HepG2 (cell line): Measurements from ENCODE around the gene SDC4. TPM values are rescaled to one million over a fixed set of nuclear protein-coding genes. Genes with fewer than 3 reads are reported as not detected.
A peak's percentile ranks its signal among the peaks of the same experiment; 100 is the strongest.

Experiments used
- BRF2 ChIP-seq: sonication (generic); formaldehyde crosslinking; IDR thresholded peaks from 2 replicates; pipeline ENCODE4 v1.8.1; 2022; ENCODE audit warnings: mild to moderate bottlenecking, missing genetic modification reagents
- CHCHD3 ChIP-seq: sonication (generic); formaldehyde crosslinking; IDR thresholded peaks from 2 replicates; pipeline ENCODE4 v1.8.0; 2022; ENCODE audit warnings: mild to moderate bottlenecking, missing genetic modification reagents, moderate library complexity
- DNMT1 ChIP-seq: sonication (generic); formaldehyde crosslinking; IDR thresholded peaks from 2 replicates; pipeline ENCODE4 v1.5.1; 2020; ENCODE audit warnings: mild to moderate bottlenecking, missing genetic modification reagents
- DZIP1 ChIP-seq: sonication (generic); formaldehyde crosslinking; IDR thresholded peaks from 2 replicates; pipeline ENCODE4 v1.5.0; 2020; ENCODE audit warnings: mild to moderate bottlenecking, missing genetic modification reagents
- EEA1 ChIP-seq: sonication (generic); formaldehyde crosslinking; IDR thresholded peaks from 2 replicates; pipeline ENCODE4 v1.5.1; 2020; ENCODE audit warnings: mild to moderate bottlenecking, missing genetic modification reagents, borderline replicate concordance
- ETV6 ChIP-seq: sonication (generic); formaldehyde crosslinking; conservative IDR thresholded peaks from 2 replicates; pipeline ENCODE4 v1.4.0; 2020; ENCODE audit warnings: missing genetic modification reagents
- GZF1 ChIP-seq: sonication (generic); formaldehyde crosslinking; IDR thresholded peaks from 2 replicates; pipeline ENCODE4 v1.5.1; 2020; ENCODE audit warnings: mild to moderate bottlenecking, missing genetic modification reagents
- HOXA7 ChIP-seq: sonication (generic); formaldehyde crosslinking; IDR thresholded peaks from 2 replicates; pipeline ENCODE4 v1.8.1; 2022; ENCODE audit warnings: mild to moderate bottlenecking, missing genetic modification reagents, moderate library complexity
- MTERF4 ChIP-seq: sonication (generic); formaldehyde crosslinking; IDR thresholded peaks from 2 replicates; pipeline ENCODE4 v1.8.0; 2023; ENCODE audit warnings: mild to moderate bottlenecking, missing genetic modification reagents
- NPAS2 ChIP-seq: sonication (generic); formaldehyde crosslinking; IDR thresholded peaks from 2 replicates; pipeline ENCODE4 v1.8.0; 2022; ENCODE audit warnings: mild to moderate bottlenecking, missing genetic modification reagents, borderline replicate concordance
- POLR2A ChIP-seq, 2 experiments: IDR thresholded peaks; 2 replicates each; pipeline ENCODE4 v1.6.1; 2011; ENCODE audit warnings: low read depth in 2 of 2, low read length in 2 of 2, mild to moderate bottlenecking in 1 of 2, moderate library complexity in 1 of 2; ENCODE audit not compliant: insufficient read depth in 1 of 2
- RARG ChIP-seq: sonication (generic); formaldehyde crosslinking; IDR thresholded peaks from 2 replicates; pipeline ENCODE4 v1.4.0; 2020; ENCODE audit warnings: low read depth, mild to moderate bottlenecking, missing genetic modification reagents
- SAFB2 ChIP-seq: sonication (generic); formaldehyde crosslinking; IDR thresholded peaks from 2 replicates; pipeline ENCODE4 v1.5.1; 2020; ENCODE audit warnings: missing genetic modification reagents, low read depth, mild to moderate bottlenecking, borderline replicate concordance
- SRSF4 ChIP-seq: fragments of 200-400 bp; formaldehyde crosslinking; IDR thresholded peaks from one replicate; pipeline ENCODE4 v1.6.1; 2018; ENCODE audit warnings: mild to moderate bottlenecking, low read depth, low read length, moderate library complexity; ENCODE audit not compliant: poor library complexity, severe bottlenecking
- ZNF3 ChIP-seq: IDR thresholded peaks from 2 replicates; pipeline ENCODE4 v1.7.0; 2017; ENCODE audit warnings: inconsistent platforms
- ZNF44 ChIP-seq: sonication (generic); formaldehyde crosslinking; IDR thresholded peaks from 2 replicates; pipeline ENCODE4 v1.5.1; 2020; ENCODE audit warnings: mild to moderate bottlenecking, missing genetic modification reagents
- ZNF598 ChIP-seq: sonication (generic); formaldehyde crosslinking; IDR thresholded peaks from 2 replicates; pipeline ENCODE4 v1.5.1; 2020; ENCODE audit warnings: mild to moderate bottlenecking, missing genetic modification reagents, borderline replicate concordance
- ZNF660 ChIP-seq: sonication (generic); formaldehyde crosslinking; IDR thresholded peaks from 2 replicates; pipeline ENCODE4 v1.5.1; 2020; ENCODE audit warnings: mild to moderate bottlenecking, low read depth, missing genetic modification reagents, borderline replicate concordance
- ZNF709 ChIP-seq: sonication (generic); formaldehyde crosslinking; IDR thresholded peaks from 2 replicates; pipeline ENCODE4 v1.5.0; 2020; ENCODE audit warnings: mild to moderate bottlenecking, missing genetic modification reagents
- ZNF740 ChIP-seq: sonication (generic); formaldehyde crosslinking; IDR thresholded peaks from 2 replicates; pipeline ENCODE4 v1.4.0; 2020; ENCODE audit warnings: missing genetic modification reagents
- ZNF781 ChIP-seq: sonication (generic); formaldehyde crosslinking; IDR thresholded peaks from 2 replicates; pipeline ENCODE4 v1.5.1; 2020; ENCODE audit warnings: borderline replicate concordance, mild to moderate bottlenecking, missing genetic modification reagents; ENCODE audit errors: not compliant biosample characterization
- polyA plus RNA-seq, 8 experiments: library from polyadenylated mRNA; depleted of rRNA in 3 of 8; stranded (reverse) in 7 of 8; unstranded in 1 of 8; fragments of >200 nt; fragmentation: Illumina TruSeq in 4 of 8; extraction: Trizol in 4 of 8; gene quantifications; 2 replicates each; pipeline versions ENCODE4 v1.2.1 to v1.2.3, GENCODE V29; 2011 to 2016; ENCODE audit warnings: low read depth in 4 of 8, missing spikeins in 1 of 8, mixed read lengths in 1 of 8; ENCODE audit not compliant: insufficient read depth in 1 of 8
- total RNA-seq, 5 experiments: library from RNA; depleted of rRNA; stranded (reverse); fragments of >200 nt; fragmentation: Illumina TruSeq; extraction: Trizol; gene quantifications; 2 replicates each; pipeline ENCODE4 v1.2.3, GENCODE V29; 2016; ENCODE audit warnings: low read depth in 1 of 5

The SDC4 gene
- total and polyA plus RNA-seq, 2 of the 13 experiments (the other 11 are each of a cell fraction or from before 2014, with no cell fraction given): 49.0 to 65.1 TPM

GRCh38 chr20:45347936-45348778 is at the start of gene SDC4 (continued):
- peak; percentile 37; the same call in 1 of the 2 replicates for TF ChIP-seq DZIP1 (CRISPR knock-in tag)
- peak; percentile 61; the same call in 1 of the 2 replicates for TF ChIP-seq MTERF4
- TF ChIP-seq CHCHD3 (CRISPR knock-in tag): no peak
- peak; percentile 95; the same call in 1 of the 2 replicates for TF ChIP-seq SAFB2 (CRISPR knock-in tag)
- peak; percentile 88; the same call in 1 of the 2 replicates for TF ChIP-seq ETV6 (CRISPR knock-in tag)
- TF ChIP-seq ZNF660 (CRISPR knock-in tag): no peak
- 0 out of 2 replicates have a peak, but pooled peaks have one; percentile 23 for TF ChIP-seq ZNF44 (CRISPR knock-in tag)
- TF ChIP-seq SRSF4: no peak
- peak; percentile 85 for TF ChIP-seq ZNF781 (CRISPR knock-in tag)
- TF ChIP-seq DNMT1 (CRISPR knock-in tag): peak; percentile 90
- TF ChIP-seq HOXA7 (CRISPR knock-in tag): no peak
- peak; percentile 66 for TF ChIP-seq GZF1 (CRISPR knock-in tag)
- no peak; the same call in 1 of the 2 replicates for TF ChIP-seq BRF2 (CRISPR knock-in tag)
- TF ChIP-seq ZNF740 (CRISPR knock-in tag): peak; percentile 85
- peak; percentile 87; the same call in 1 of the 2 replicates for TF ChIP-seq EEA1 (CRISPR knock-in tag)
- peak; percentile 96 to 99 for TF ChIP-seq POLR2A (IDR thresholded peaks at IDR 0.05; ENCODE audit: insufficient read depth in 1 of 2, low read depth in 2 of 2, low read length in 2 of 2)
- no peak for TF ChIP-seq ZNF3 (CRISPR knock-in tag)
- no peak for TF ChIP-seq NPAS2 (CRISPR knock-in tag)
- TF ChIP-seq RARG (CRISPR knock-in tag): 0 out of 2 replicates have a peak, but pooled peaks have one; percentile 78
- peak; percentile 84; the same call in 1 of the 2 replicates for TF ChIP-seq ZNF709 (CRISPR knock-in tag)
- 0 out of 2 replicates have a peak, but pooled peaks have one; percentile 29 for TF ChIP-seq ZNF598 (CRISPR knock-in tag)
